ENCODE data around the gene DMXL2. TPM values are rescaled to one million over a fixed set of nuclear protein-coding genes. Genes with fewer than 3 reads are reported as not detected.

DMXL2 gene
- total RNA-seq, 4 donors from 2014 or later: 6.9 to 15.1 (median 11.7) TPM

- WGBS, 2 donors: 83 to 85% methylated on average over 2 of the region's 2 CpGs
- no peak for DNase-seq
- intact Hi-C loops (cut with DNase I): no loop called here
- Histone ChIP-seq H3K27ac (no peak overlapping the region), H3K4me1 (peaks cover 0 to 16% (median 5%) of the 10 kb centered on the region in 3 donors), H3K27me3 (no peaks in the 10 kb centered on the region), H3K36me3 (no peaks in the 10 kb centered on the region), H3K9me3 (no peaks in the 10 kb centered on the region), H3K4me3 (no peak overlapping the region)
- TF ChIP-seq POLR2A (IDR thresholded peaks at IDR 0.05) (no peak), CTCF (IDR thresholded peaks at IDR 0.05) (no peak)
These were observed 42.2 kb downstream of the DMXL2 start for GRCh38 chr15:51580385-51580784.

- no peak overlapping the region for H3K27ac ChIP-seq
- H3K4me3 ChIP-seq: no peak overlapping the region
- H3K9me3 ChIP-seq: no peaks in the 10 kb centered on the region
- no peaks in the 10 kb centered on the region for H3K36me3 ChIP-seq
- 88 to 97% methylated on average over 2 of the region's 2 CpGs for WGBS, 2 donors
- no peak for DNase-seq
- no peaks in the 10 kb centered on the region for H3K27me3 ChIP-seq
- H3K4me1 ChIP-seq: peaks cover 0 to 16% (median 5%) of the 10 kb centered on the region in 3 donors
- intact Hi-C loops (cut with DNase I): no loop called here
- TF ChIP-seq CTCF (IDR thresholded peaks at IDR 0.05) (no peak), POLR2A (IDR thresholded peaks at IDR 0.05) (no peak)
These were observed 43.6 kb downstream of the DMXL2 start for GRCh38 chr15:51579012-51579411.

- Histone ChIP-seq H3K9me3 (no peaks in the 10 kb centered on the region), H3K4me1 (peaks cover 0 to 16% (median 5%) of the 10 kb centered on the region in 3 donors), H3K36me3 (no peaks in the 10 kb centered on the region), H3K27me3 (no peaks in the 10 kb centered on the region), H3K27ac (peak overlapping the region in 3 of 4 donors; percentile 13 to 55 (median 50)), H3K4me3 (no peak overlapping the region)
- WGBS, 2 donors: 71 to 79% methylated on average over 1 of the region's 1 CpG
- no peak for DNase-seq
- intact Hi-C loops (cut with DNase I): no loop called here
- TF ChIP-seq CTCF (IDR thresholded peaks at IDR 0.05) (no peak), POLR2A (IDR thresholded peaks at IDR 0.05) (no peak)
These were observed 44.8 kb downstream of the DMXL2 start for GRCh38 chr15:51577636-51578304.

- no peak overlapping the region for H3K4me3 ChIP-seq
- TF ChIP-seq POLR2A (IDR thresholded peaks at IDR 0.05) (no peak), CTCF (IDR thresholded peaks at IDR 0.05) (no peak)
- H3K9me3 ChIP-seq: no peaks in the 10 kb centered on the region
- H3K27ac ChIP-seq: peak overlapping the region in 3 of 4 donors; percentile 13 to 55 (median 50)
- no peak for DNase-seq
- intact Hi-C loops (cut with DNase I): no loop called here
- whole genome bisulfite sequencing, 2 donors: 62% methylated on average over 2 of the region's 2 CpGs
- no peaks in the 10 kb centered on the region for H3K36me3 ChIP-seq
- H3K4me1 ChIP-seq: peaks cover 0 to 16% (median 5%) of the 10 kb centered on the region in 3 donors
- no peaks in the 10 kb centered on the region for H3K27me3 ChIP-seq
These were observed 45.6 kb downstream of the DMXL2 start for GRCh38 chr15:51576911-51577500.

- intact Hi-C loops (cut with DNase I): no loop called here
- no peak for DNase-seq
- peaks cover 0 to 16% (median 5%) of the 10 kb centered on the region in 3 donors for H3K4me1 ChIP-seq
- no peaks in the 10 kb centered on the region for H3K27me3 ChIP-seq
- no peaks in the 10 kb centered on the region for H3K9me3 ChIP-seq
- H3K36me3 ChIP-seq: no peaks in the 10 kb centered on the region
- no peak for TF ChIP-seq POLR2A (IDR thresholded peaks at IDR 0.05)
- WGBS, 2 donors: 87 to 90% methylated on average over 1 of the region's 1 CpG
- H3K4me3 ChIP-seq: no peak overlapping the region
- H3K27ac ChIP-seq: peak overlapping the region in 3 of 4 donors; percentile 7 to 55 (median 13)
These were observed 46.2 kb downstream of the DMXL2 start for GRCh38 chr15:51576286-51576850.
